NOMO-1 treated with DMSO at 0.1 percent for 48 hours (cell line): ENCODE results near the gene JAM3.
"Not testable (repeated sequence)": the region's sequence is repeated elsewhere in the genome, so short reads cannot be mapped to it uniquely, and the experiment has no call there.

ENCODE experiments used
- DNase-seq: peaks from one replicate; lab custom pipeline; 2025; ENCODE audit not compliant: unreplicated experiment; lab: John Stamatoyannopoulos, UW

JAM3 gene

GRCh38 chr11:134098566-134099184, 29.8 kb downstream of the JAM3 start:
- no peak for DNase-seq

GRCh38 chr11:134100171-134100570, 31.3 kb downstream of the JAM3 start:
- no peak for DNase-seq

- DNase-seq, result no peak
Measured at GRCh38 chr11:134101282-134101681, 32.4 kb downstream of the JAM3 start.

GRCh38 chr11:134110252-134110815, 41.5 kb downstream of the JAM3 start:
- DNase-seq, result no peak

GRCh38 chr11:134113787-134114186, 44.9 kb downstream of the JAM3 start:
- DNase-seq, result not testable (repeated sequence)

GRCh38 chr11:134116210-134116609, 47.3 kb downstream of the JAM3 start:
- no peak for DNase-seq

- DNase-seq, result no peak
Measured at GRCh38 chr11:134118006-134118405, 49.1 kb downstream of the JAM3 start.

- no peak for DNase-seq
Measured at GRCh38 chr11:134119094-134119493, 50.2 kb downstream of the JAM3 start.

GRCh38 chr11:134120143-134120850, 51.4 kb downstream of the JAM3 start:
- no peak for DNase-seq

- DNase-seq, result no peak
Measured at GRCh38 chr11:134120921-134121526, 52.2 kb downstream of the JAM3 start.

- DNase-seq, result no peak
Measured at GRCh38 chr11:134124660-134125451, 56.0 kb downstream of the JAM3 start.

- DNase-seq, result no peak
Measured at GRCh38 chr11:134125507-134125906, 56.6 kb downstream of the JAM3 start.

- no peak for DNase-seq
Measured at GRCh38 chr11:134126217-134126822, 57.4 kb downstream of the JAM3 start.

- no peak for DNase-seq
Measured at GRCh38 chr11:134131628-134132244, 62.9 kb downstream of the JAM3 start.

GRCh38 chr11:134132808-134133207, 63.9 kb downstream of the JAM3 start:
- no peak for DNase-seq

GRCh38 chr11:134134167-134134566, 65.3 kb downstream of the JAM3 start:
- DNase-seq, result no peak

GRCh38 chr11:134138376-134138775, 69.5 kb downstream of the JAM3 start:
- no peak for DNase-seq

- no peak for DNase-seq
Measured at GRCh38 chr11:134139303-134139872, 70.5 kb downstream of the JAM3 start.

- DNase-seq, result peak; percentile 22
Measured at GRCh38 chr11:134139873-134140331, 71.0 kb downstream of the JAM3 start.

- DNase-seq, result no peak
Measured at GRCh38 chr11:134140961-134141490, 72.2 kb downstream of the JAM3 start.
